Bronchial epithelial cell (primary cell): Measurements from ENCODE around the gene LRTM2. TPM values are rescaled to one million over a fixed set of nuclear protein-coding genes. Genes with fewer than 3 reads are reported as not detected.
A peak's percentile ranks its signal among the peaks of the same experiment; 100 is the strongest.

ENCODE experiments used
- DNase-seq: peaks from one replicate; pipeline ENCODE4 v3.0.0-alpha.2; 2010; ENCODE audit warnings: low read depth
- FAIRE-seq: peaks from 2 replicates; lab custom pipeline; 2011; peaks lifted over from hg19 to GRCh38; lab: Jason Lieb, UNC
- H3K27me3 ChIP-seq: 2 replicates; pipeline ENCODE4 v1.5.1; 2011; ENCODE audit warnings: low read length; ENCODE audit not compliant: control insufficient read depth, insufficient read depth
- H3K36me3 ChIP-seq: 2 replicates; pipeline ENCODE4 v1.5.1; 2011; ENCODE audit warnings: low read length; ENCODE audit not compliant: control insufficient read depth, insufficient read depth
- H3K4me3 ChIP-seq: 2 replicates; pipeline ENCODE4 v1.5.1; 2011; ENCODE audit warnings: mild to moderate bottlenecking, low read depth, low read length, control low read depth
- CTCF ChIP-seq: IDR thresholded peaks from 2 replicates; pipeline ENCODE4 v1.5.1; 2011; ENCODE audit warnings: mild to moderate bottlenecking, moderate library complexity, low read length, control low read depth, inconsistent platforms; ENCODE audit not compliant: insufficient read depth, severe bottlenecking
- total RNA-seq: library from RNA; depleted of rRNA; stranded (reverse); fragments of >200 nt; gene quantifications from 2 replicates; pipeline ENCODE4 v1.2.1, GENCODE V29; 2014

LRTM2 gene
- total RNA-seq, 1 donor from 2014 or later: not detected

GRCh38 chr12:1829306-1829900 is 9.0 kb downstream of the LRTM2 start:
- H3K27me3 ChIP-seq: no peaks in the 10 kb centered on the region
- no peak for TF ChIP-seq CTCF
- FAIRE-seq: no peak
- no peaks in the 10 kb centered on the region for H3K36me3 ChIP-seq
- no peak for DNase-seq
- H3K4me3 ChIP-seq: no peak overlapping the region

GRCh38 chr12:1830401-1830845 is 10.1 kb downstream of the LRTM2 start:
- Histone ChIP-seq H3K4me3 (no peak overlapping the region), H3K27me3 (no peaks in the 10 kb centered on the region), H3K36me3 (no peaks in the 10 kb centered on the region)
- no peak for DNase-seq
- TF ChIP-seq CTCF: no peak
- no peak for FAIRE-seq

- no peak for FAIRE-seq
- Histone ChIP-seq H3K27me3 (no peaks in the 10 kb centered on the region), H3K4me3 (no peak overlapping the region), H3K36me3 (no peaks in the 10 kb centered on the region)
- TF ChIP-seq CTCF: no peak
- peak; percentile 55 for DNase-seq
Observed at GRCh38 chr12:1830981-1831963, 10.9 kb downstream of the LRTM2 start.

GRCh38 chr12:1832801-1833595 is 12.6 kb downstream of the LRTM2 start:
- DNase-seq (no peak), FAIRE-seq (no peak)
- no peak overlapping the region for H3K4me3 ChIP-seq
- TF ChIP-seq CTCF: no peak
- no peaks in the 10 kb centered on the region for H3K36me3 ChIP-seq
- H3K27me3 ChIP-seq: no peaks in the 10 kb centered on the region

- Histone ChIP-seq H3K36me3 (no peaks in the 10 kb centered on the region), H3K4me3 (no peak overlapping the region), H3K27me3 (no peaks in the 10 kb centered on the region)
- FAIRE-seq (no peak), DNase-seq (no peak)
- no peak for TF ChIP-seq CTCF
Observed at GRCh38 chr12:1833596-1834028, 13.2 kb downstream of the LRTM2 start.
